OCI-LY3 (cell line): ENCODE data around the gene SLC25A18.

Experiments used
- H2AFZ ChIP-seq: fragments of 200-600, 300-600 bp; shearing (Covaris generic); 2 replicates; pipeline ENCODE4 v1.6.0; 2014; ENCODE audit warnings: antibody characterized with exemption, low read depth, low read length
- H3K27ac ChIP-seq: fragments of 200-600, 300-600 bp; sonication (generic); 2 replicates; pipeline ENCODE4 v1.5.1; 2014; ENCODE audit warnings: mild to moderate bottlenecking, low read length, moderate library complexity, mixed read lengths
- H3K27me3 ChIP-seq: fragments of 200-600, 300-600 bp; sonication (generic); 2 replicates; pipeline ENCODE4 v1.6.1; 2014; ENCODE audit warnings: low read depth, low read length, mixed read lengths
- H3K36me3 ChIP-seq: fragments of 200-600, 300-600 bp; sonication (generic); replicated peaks from 2 replicates; pipeline ENCODE3; 2014; ENCODE audit warnings: low read depth, low read length, mixed read lengths
- H3K4me1 ChIP-seq: fragments of 300-600, 200-600 bp; sonication (generic); 2 replicates; pipeline ENCODE4 v1.6.1; 2014; ENCODE audit warnings: low read length, mixed read lengths
- H3K4me2 ChIP-seq: fragments of 200-600, 300-600 bp; sonication (generic); 2 replicates; pipeline ENCODE4 v1.6.1; 2014; ENCODE audit warnings: low read length, mixed read lengths
- H3K4me3 ChIP-seq: fragments of 300-600, 200-600 bp; sonication (generic); 2 replicates; pipeline ENCODE4 v1.5.1; 2014; ENCODE audit warnings: antibody characterized with exemption, mild to moderate bottlenecking, low read length, moderate library complexity
- H3K79me2 ChIP-seq: fragments of 300-600, 200-600 bp; shearing (Covaris generic); 2 replicates; pipeline ENCODE4 v1.6.1; 2014; ENCODE audit warnings: mild to moderate bottlenecking, low read length, mixed read lengths
- H3K9ac ChIP-seq: fragments of 300-600, 200-600 bp; shearing (Covaris generic); 2 replicates; pipeline ENCODE4 v1.6.0; 2014; ENCODE audit warnings: mild to moderate bottlenecking, low read length, moderate library complexity
- H3K9me3 ChIP-seq: fragments of 200-600, 300-600 bp; shearing (Covaris generic); 2 replicates; pipeline ENCODE4 v1.6.1; 2014; ENCODE audit warnings: low read length, mixed read lengths; ENCODE audit not compliant: insufficient read depth
- H4K20me1 ChIP-seq: fragments of 200-600, 300-600 bp; sonication (generic); 2 replicates; pipeline ENCODE4 v1.6.1; 2016; ENCODE audit warnings: low read length, mixed read lengths; ENCODE audit not compliant: insufficient read depth
- CTCF ChIP-seq: fragments of 200-600, 300-600 bp; sonication (generic); IDR thresholded peaks from 2 replicates; pipeline ENCODE4 v1.5.1; 2014; ENCODE audit warnings: antibody characterized with exemption, low read length, low read depth
- EZH2phosphoT487 ChIP-seq: fragments of 200-600 bp; shearing (Covaris generic); IDR thresholded peaks from 2 replicates; pipeline ENCODE4 v1.6.1; 2018; ENCODE audit warnings: antibody characterized with exemption, mixed run types, low read depth

The SLC25A18 gene

GRCh38 chr22:17569971-17570511, 6.7 kb downstream of the SLC25A18 start:
- Histone ChIP-seq H3K79me2 (no peaks in the 10 kb centered on the region), H3K9me3 (no peaks in the 10 kb centered on the region), H3K4me3 (no peak overlapping the region), H3K27me3 (peaks cover 19% of the 10 kb centered on the region), H2AFZ (no peak overlapping the region), H4K20me1 (no peaks in the 10 kb centered on the region), H3K27ac (no peak overlapping the region), H3K9ac (no peak overlapping the region), H3K36me3 (no peaks in the 10 kb centered on the region), H3K4me2 (no peak overlapping the region), H3K4me1 (no peaks in the 10 kb centered on the region)
- TF ChIP-seq EZH2phosphoT487 (no peak), CTCF (no peak)

GRCh38 chr22:17570851-17571631, 7.7 kb downstream of the SLC25A18 start:
- TF ChIP-seq CTCF (no peak), EZH2phosphoT487 (no peak)

GRCh38 chr22:17575151-17575550, 11.9 kb downstream of the SLC25A18 start:
- no peaks in the 10 kb centered on the region for H3K9me3 ChIP-seq
- no peak overlapping the region for H3K27ac ChIP-seq
- H3K79me2 ChIP-seq = no peaks in the 10 kb centered on the region
- H3K9ac ChIP-seq = no peak overlapping the region
- TF ChIP-seq EZH2phosphoT487 (no peak), CTCF (no peak)
- H3K36me3 ChIP-seq = no peaks in the 10 kb centered on the region
- H3K4me3 ChIP-seq = no peak overlapping the region
- no peaks in the 10 kb centered on the region for H4K20me1 ChIP-seq
- H3K4me1 ChIP-seq = no peaks in the 10 kb centered on the region
- no peak overlapping the region for H3K4me2 ChIP-seq
- H2AFZ ChIP-seq = no peak overlapping the region
- H3K27me3 ChIP-seq = peaks cover 8% of the 10 kb centered on the region

More at GRCh38 chr22:17570851-17571631, 7.7 kb downstream of the SLC25A18 start:
- no peaks in the 10 kb centered on the region for H3K9me3 ChIP-seq
- no peak overlapping the region for H3K4me2 ChIP-seq
- no peaks in the 10 kb centered on the region for H3K36me3 ChIP-seq
- H2AFZ ChIP-seq = no peak overlapping the region
- H3K4me1 ChIP-seq = no peaks in the 10 kb centered on the region
- H4K20me1 ChIP-seq = no peaks in the 10 kb centered on the region
- no peak overlapping the region for H3K9ac ChIP-seq
- no peaks in the 10 kb centered on the region for H3K79me2 ChIP-seq
- no peak overlapping the region for H3K27ac ChIP-seq
- peaks cover 19% of the 10 kb centered on the region for H3K27me3 ChIP-seq
- H3K4me3 ChIP-seq = no peak overlapping the region

- no peak for TF ChIP-seq EZH2phosphoT487
- no peak for TF ChIP-seq CTCF
- Histone ChIP-seq H3K27me3 (peaks cover 5% of the 10 kb centered on the region; the same call in 1 of the 2 replicates), H2AFZ (no peak overlapping the region), H3K27ac (no peak overlapping the region), H3K9ac (no peak overlapping the region), H3K9me3 (no peaks in the 10 kb centered on the region), H4K20me1 (no peaks in the 10 kb centered on the region), H3K4me2 (no peak overlapping the region), H3K4me3 (no peak overlapping the region), H3K79me2 (no peaks in the 10 kb centered on the region), H3K4me1 (no peaks in the 10 kb centered on the region), H3K36me3 (no peaks in the 10 kb centered on the region)
These were observed 12.4 kb downstream of the SLC25A18 start for GRCh38 chr22:17575681-17576080.
